OCI-M1 (cell line): Measurements from ENCODE around the gene ZNF816.
"Not testable (repeated sequence)": the region's sequence is repeated elsewhere in the genome, so short reads cannot be mapped to it uniquely, and the experiment has no call there.

ENCODE experiments used
- DNase-seq: peaks from one replicate; lab custom pipeline; 2025; lab: John Stamatoyannopoulos, UW

The ZNF816 gene

GRCh38 chr19:52959613-52960295 lies 2.9 kb downstream of the ZNF816 start:
- DNase-seq: no peak

GRCh38 chr19:52957591-52957990 lies 5.1 kb downstream of the ZNF816 start:
- DNase-seq: no peak

GRCh38 chr19:52956917-52957316 lies 5.8 kb downstream of the ZNF816 start:
- no peak for DNase-seq

- DNase-seq: no peak
Observed at GRCh38 chr19:52949422-52949821, 13.3 kb downstream of the ZNF816 start.

GRCh38 chr19:52948025-52948770 lies 14.5 kb downstream of the ZNF816 start:
- no peak for DNase-seq

GRCh38 chr19:52946322-52947310 lies 16.1 kb downstream of the ZNF816 start:
- no peak for DNase-seq

- no peak for DNase-seq
Observed at GRCh38 chr19:52945652-52946321, 16.9 kb downstream of the ZNF816 start.

- not testable (repeated sequence) for DNase-seq
Observed at GRCh38 chr19:52944703-52945493, 17.8 kb downstream of the ZNF816 start.

- DNase-seq: no peak
Observed at GRCh38 chr19:52943884-52944643, 18.6 kb downstream of the ZNF816 start.

GRCh38 chr19:52943134-52943883 lies 19.4 kb downstream of the ZNF816 start:
- DNase-seq: no peak

GRCh38 chr19:52942386-52943133 lies 20.1 kb downstream of the ZNF816 start:
- DNase-seq: peak; percentile 97

GRCh38 chr19:52941941-52942385 lies 20.7 kb downstream of the ZNF816 start:
- DNase-seq: peak; percentile 75

GRCh38 chr19:52941523-52941922 lies 21.2 kb downstream of the ZNF816 start:
- peak; percentile 49 for DNase-seq

GRCh38 chr19:52940905-52941304 lies 21.8 kb downstream of the ZNF816 start:
- not testable (repeated sequence) for DNase-seq

- peak; percentile 36 for DNase-seq
Observed at GRCh38 chr19:52938761-52939160, 23.9 kb downstream of the ZNF816 start.

GRCh38 chr19:52936954-52937325 lies 25.7 kb downstream of the ZNF816 start:
- DNase-seq: peak; percentile 74

GRCh38 chr19:52936151-52936953 lies 26.3 kb downstream of the ZNF816 start:
- peak; percentile 98 for DNase-seq

- DNase-seq: no peak
Observed at GRCh38 chr19:52935434-52935833, 27.2 kb downstream of the ZNF816 start.
